DOHH2 (cell line): ENCODE data around the gene ABCD4.

ENCODE experiments used
- EZH2phosphoT487 ChIP-seq: fragments of 200-600 bp; sonication (generic); IDR thresholded peaks from 2 replicates; pipeline ENCODE4 v1.6.1; 2017; ENCODE audit warnings: borderline replicate concordance, mild to moderate bottlenecking, antibody characterized with exemption, low read length, moderate library complexity, mixed read lengths
- TF ChIP-seq, protein P1 (sequence below): fragments of 200-600 bp; sonication (generic); IDR thresholded peaks from one replicate; pipeline ENCODE4 v1.5.1; 2014; ENCODE audit warnings: antibody characterized with exemption, mild to moderate bottlenecking, low read depth, low read length; ENCODE audit not compliant: poor library complexity, severe bottlenecking

GRCh38 chr14:74350211-74350927, 47.6 kb upstream of the ABCD4 start:
- TF ChIP-seq, protein P1, sequence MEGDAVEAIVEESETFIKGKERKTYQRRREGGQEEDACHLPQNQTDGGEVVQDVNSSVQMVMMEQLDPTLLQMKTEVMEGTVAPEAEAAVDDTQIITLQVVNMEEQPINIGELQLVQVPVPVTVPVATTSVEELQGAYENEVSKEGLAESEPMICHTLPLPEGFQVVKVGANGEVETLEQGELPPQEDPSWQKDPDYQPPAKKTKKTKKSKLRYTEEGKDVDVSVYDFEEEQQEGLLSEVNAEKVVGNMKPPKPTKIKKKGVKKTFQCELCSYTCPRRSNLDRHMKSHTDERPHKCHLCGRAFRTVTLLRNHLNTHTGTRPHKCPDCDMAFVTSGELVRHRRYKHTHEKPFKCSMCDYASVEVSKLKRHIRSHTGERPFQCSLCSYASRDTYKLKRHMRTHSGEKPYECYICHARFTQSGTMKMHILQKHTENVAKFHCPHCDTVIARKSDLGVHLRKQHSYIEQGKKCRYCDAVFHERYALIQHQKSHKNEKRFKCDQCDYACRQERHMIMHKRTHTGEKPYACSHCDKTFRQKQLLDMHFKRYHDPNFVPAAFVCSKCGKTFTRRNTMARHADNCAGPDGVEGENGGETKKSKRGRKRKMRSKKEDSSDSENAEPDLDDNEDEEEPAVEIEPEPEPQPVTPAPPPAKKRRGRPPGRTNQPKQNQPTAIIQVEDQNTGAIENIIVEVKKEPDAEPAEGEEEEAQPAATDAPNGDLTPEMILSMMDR = no peak
- TF ChIP-seq EZH2phosphoT487 = no peak
